GM18507 (cell line): ENCODE results near the gene SH2D4B.

ENCODE experiments used
- DNase-seq: peaks from one replicate; pipeline ENCODE4 v3.0.0; 2011; ENCODE audit warnings: low read depth; ENCODE audit not compliant: insufficient read length; ENCODE audit errors: extremely low spot score
- FAIRE-seq: peaks from 2 replicates; lab custom pipeline; 2011; peaks lifted over from hg19 to GRCh38; lab: Jason Lieb, UNC

The SH2D4B gene

DNA sequence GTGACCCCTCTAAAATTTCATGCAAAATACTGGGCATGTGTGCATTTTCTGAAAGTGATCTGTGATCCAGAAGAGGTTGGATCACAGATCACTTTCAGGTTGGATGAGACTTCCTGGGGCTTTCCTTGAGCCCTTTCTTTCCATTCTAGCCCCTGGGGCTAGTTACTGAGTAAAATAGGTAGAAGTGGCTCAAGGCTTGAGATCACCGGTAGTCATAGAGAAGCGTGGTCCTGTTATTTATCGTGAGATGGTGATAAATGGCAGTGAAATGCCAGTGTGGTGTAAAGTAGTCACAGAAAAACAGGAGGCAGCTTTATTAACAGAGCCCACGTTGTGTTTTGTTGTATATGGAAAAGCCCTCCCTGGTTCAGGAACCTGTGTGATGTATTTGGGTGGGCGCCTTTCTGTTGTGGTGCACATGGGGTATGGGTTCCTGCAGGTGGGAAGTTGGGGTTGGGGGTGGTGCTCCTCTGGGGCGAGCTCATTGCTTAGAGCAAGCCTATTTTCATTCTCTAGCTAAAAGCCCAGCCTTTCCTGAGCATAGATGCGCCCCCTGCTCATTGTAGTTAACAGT is 34.0 kb upstream of the SH2D4B start:
- DNase-seq (no peak), FAIRE-seq (no peak)

DNA sequence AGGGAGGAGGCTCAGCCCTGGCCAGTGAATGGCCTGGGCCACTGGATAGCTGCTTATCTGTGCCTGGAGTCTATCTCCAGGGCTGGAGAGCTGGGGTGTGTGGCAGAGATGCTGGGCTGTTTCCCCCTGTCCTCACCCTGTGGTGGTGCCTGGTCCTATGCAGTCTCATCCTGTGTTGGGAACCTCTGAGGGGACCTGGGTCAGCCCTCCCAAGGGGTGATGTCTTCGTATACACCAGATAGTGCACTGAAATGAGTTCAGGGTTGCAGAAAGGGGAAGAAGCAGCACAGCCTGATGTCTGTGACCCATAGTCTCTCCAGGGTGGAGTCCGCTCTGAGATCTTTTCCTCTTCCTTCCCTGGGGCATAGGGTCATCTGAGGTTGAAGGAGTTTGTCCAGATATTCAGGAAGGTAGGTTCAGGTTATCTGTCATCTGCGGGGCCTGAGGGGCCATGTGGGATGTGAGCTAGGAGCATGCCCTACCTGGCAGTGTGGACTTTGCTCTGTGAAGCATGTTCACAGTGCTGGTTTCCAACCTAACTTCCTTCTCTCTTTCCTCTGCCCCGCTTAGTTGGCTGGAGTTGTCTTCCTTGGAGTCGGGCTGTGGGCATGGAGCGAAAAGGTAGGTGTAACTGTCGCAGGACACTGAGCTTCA is 33.4 kb upstream of the SH2D4B start:
- DNase-seq: no peak

GRCh38 chr10:80504897-80505465 is 32.7 kb upstream of the SH2D4B start:
- DNase-seq: no peak
- no peak for FAIRE-seq

More for the DNA sequence above, 33.4 kb upstream of the SH2D4B start:
- FAIRE-seq: no peak

GRCh38 chr10:80506189-80506575 is 31.5 kb upstream of the SH2D4B start:
- DNase-seq (no peak), FAIRE-seq (no peak)

- no peak for DNase-seq
- no peak for FAIRE-seq
Observed at GRCh38 chr10:80506836-80507487, 30.7 kb upstream of the SH2D4B start.

DNA sequence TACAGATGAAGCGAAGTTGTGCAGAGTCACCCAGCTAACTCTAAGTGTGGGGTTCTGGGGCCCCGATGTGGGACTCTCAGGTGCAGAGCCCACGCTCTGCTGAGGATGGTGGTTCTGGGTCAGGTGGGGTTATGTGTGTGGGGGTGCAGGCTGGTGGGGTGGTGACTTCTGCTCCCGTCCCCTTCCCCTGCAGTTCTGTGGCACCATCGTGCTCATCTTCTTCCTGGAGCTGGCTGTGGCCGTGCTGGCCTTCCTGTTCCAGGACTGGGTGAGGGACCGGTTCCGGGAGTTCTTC is 28.6 kb upstream of the SH2D4B start:
- DNase-seq: no peak

GRCh38 chr10:80509403-80510161 is 28.1 kb upstream of the SH2D4B start:
- FAIRE-seq: no peak
- DNase-seq: no peak

More for the DNA sequence above, 28.6 kb upstream of the SH2D4B start:
- FAIRE-seq: no peak

DNA sequence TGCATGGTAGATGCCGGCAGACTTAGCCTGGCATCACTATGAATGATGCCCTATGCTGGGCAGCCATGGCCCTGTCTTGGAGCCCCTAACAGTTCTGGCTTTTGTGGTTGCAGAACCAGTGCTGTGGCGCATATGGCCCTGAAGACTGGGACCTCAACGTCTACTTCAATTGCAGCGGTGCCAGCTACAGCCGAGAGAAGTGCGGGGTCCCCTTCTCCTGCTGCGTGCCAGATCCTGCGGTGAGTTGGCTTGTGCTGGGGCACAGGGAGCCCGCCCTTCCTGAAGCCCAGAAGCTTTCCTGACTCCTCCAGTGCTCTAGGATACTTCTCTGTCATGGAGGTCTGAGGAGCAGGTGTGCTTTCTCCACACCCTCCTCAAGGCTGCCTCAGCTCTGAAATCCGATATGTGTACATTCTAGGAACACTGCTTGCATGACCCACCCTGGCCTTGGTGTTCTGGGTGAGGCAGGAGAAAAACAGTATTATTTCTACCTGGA is 25.6 kb upstream of the SH2D4B start:
- FAIRE-seq (no peak), DNase-seq (no peak)

GRCh38 chr10:80513106-80513505 is 24.6 kb upstream of the SH2D4B start:
- DNase-seq (no peak), FAIRE-seq (no peak)

GRCh38 chr10:80515511-80515910 is 22.2 kb upstream of the SH2D4B start:
- no peak for FAIRE-seq

GRCh38 chr10:80515941-80516340 is 21.8 kb upstream of the SH2D4B start:
- no peak for FAIRE-seq
- DNase-seq: no peak

More at GRCh38 chr10:80515511-80515910, 22.2 kb upstream of the SH2D4B start:
- no peak for DNase-seq

DNA sequence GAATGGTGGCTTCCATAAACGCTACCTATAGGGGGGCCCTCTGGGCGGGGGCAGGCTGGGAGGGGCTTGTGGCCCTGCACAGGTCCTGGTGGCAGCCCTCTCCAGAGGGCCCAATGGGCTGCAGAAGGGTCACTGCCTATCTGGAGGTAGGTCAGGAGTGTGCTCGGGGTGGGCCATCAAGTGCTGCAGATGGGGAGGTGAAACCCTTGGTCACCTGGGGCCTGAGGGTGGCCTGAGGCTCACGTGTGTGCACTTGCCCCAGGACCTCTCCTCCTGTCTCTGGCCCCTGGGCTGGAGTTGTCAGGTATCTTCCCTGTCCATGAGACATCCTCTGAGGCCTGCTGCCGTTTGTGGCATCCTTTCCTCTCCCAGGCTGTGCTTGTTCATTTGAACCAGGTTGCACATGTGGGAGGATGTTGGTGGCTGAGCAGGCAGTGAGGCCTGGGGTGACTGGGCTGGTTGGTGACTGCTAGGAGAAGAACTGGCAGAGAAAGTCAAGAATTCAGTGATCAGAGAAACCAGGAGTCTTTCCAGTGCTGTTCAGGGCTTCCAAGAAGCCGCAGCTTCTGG is 21.1 kb upstream of the SH2D4B start:
- DNase-seq: no peak
- FAIRE-seq: no peak

- no peak for FAIRE-seq
Observed at GRCh38 chr10:80517416-80518142, 20.1 kb upstream of the SH2D4B start.

DNA sequence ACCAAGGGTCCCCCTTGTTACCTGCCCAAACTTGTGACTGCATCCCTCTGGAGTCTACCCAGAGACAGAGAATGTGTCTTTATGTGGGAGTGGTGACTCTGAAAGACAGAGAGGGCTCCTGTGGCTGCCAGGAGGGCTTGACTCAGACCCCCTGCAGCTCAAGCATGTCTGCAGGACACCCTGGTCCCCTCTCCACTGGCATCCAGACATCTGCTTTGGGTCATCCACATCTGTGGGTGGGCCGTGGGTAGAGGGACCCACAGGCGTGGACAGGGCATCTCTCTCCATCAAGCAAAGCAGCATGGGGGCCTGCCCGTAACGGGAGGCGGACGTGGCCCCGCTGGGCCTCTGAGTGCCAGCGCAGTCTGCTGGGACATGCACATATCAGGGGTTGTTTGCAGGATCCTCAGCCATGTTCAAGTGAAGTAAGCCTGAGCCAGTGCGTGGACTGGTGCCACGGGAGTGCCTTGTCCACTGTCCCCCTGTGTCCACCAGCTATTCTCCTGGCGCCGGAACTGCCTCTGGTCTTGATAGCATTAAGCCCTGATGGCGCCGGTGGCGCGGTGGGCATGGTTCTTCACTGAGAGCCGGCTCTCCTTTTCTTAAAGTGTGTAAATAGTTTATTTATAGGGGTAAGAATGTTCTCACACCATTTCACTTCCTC is 19.4 kb upstream of the SH2D4B start:
- DNase-seq: no peak
- FAIRE-seq: peak; percentile 46

More at GRCh38 chr10:80517416-80518142, 20.1 kb upstream of the SH2D4B start:
- DNase-seq: no peak

DNA sequence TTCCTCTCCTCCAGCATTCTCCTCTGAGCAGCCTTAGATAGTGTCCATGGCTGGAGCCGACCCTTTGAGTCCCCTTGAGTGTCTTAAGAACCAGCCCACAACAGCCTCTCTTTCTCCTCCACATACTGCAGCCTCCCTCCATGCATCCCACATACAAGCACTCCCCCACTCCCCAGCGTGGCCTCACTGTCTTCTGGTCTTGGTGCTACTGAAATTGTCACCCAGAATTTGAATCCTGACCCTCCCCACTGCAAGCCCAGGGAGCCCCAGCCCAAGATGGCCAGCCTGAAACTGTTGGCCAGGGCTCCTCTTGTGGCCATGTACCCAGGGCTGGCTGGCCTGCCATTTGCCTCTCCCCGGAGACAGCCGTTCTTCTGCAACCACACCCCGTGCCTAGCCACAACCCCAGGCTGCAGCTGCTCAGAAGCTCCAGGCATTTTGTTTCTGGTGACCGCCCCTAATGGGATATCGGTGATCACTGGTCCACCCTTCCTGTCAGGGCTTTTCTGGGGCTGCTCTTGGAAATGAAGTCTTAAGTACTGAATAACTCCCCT is 18.8 kb upstream of the SH2D4B start:
- DNase-seq (no peak), FAIRE-seq (no peak)

- no peak for DNase-seq
- no peak for FAIRE-seq
Observed at GRCh38 chr10:80519936-80520650, 17.6 kb upstream of the SH2D4B start.

DNA sequence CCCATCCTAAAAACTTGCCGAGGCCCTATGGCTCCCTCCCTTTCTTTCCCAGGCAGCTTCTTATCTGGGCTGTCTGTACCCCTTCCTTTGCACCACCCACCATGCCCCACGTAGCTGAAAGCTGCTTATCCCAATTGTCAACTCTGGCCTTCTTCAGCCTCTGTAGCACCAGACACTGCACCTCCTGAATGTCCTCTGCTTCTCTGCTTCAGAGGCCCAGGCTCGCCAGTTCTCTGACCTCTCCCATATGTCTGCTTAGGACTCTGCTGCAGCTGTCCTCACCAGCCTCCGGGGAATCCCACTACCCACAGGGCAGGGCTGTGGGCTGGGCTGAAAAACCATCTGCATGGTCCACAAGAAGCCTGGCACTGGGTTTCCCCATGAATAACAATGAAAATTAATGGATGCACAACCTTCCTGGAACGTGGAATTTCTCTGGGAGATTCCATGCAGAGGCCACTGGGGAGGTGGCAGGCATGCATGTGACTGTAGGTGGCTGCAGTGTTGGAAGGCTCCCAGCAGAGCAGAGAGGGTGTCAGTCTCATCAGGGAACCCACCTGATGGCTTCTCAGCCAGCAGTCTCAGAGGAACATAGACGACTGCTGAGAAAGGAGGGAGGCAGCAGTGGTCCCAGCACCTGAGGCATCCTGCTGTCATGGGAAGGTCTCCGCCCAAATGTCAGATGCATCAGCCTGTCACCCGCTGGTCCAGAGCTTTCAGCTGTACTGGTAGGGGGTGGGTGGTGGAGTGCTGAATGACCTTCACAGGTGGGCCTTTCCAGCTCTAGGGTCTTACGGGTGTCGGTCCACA is 16.8 kb upstream of the SH2D4B start:
- DNase-seq: no peak
- no peak for FAIRE-seq
